T-helper 1 cell treated with Interleukin-12 subunit alpha and Interleukin-12 subunit beta and Interleukin-4 antibody, amounts not matched to agents 30 μg/mL and 1 μg/mL, for 36 hours (primary cell): ENCODE results near the gene EXPH5.

Source experiments
- H3K27ac Mint-ChIP-seq: one replicate; pipeline ENCODE4 v1.8.0; 2021; ENCODE audit warnings: mild to moderate bottlenecking, mixed read lengths
- H3K27me3 Mint-ChIP-seq: one replicate; pipeline ENCODE4 v1.8.0; 2021; ENCODE audit warnings: low read depth, mixed read lengths
- H3K36me3 Mint-ChIP-seq: one replicate; pipeline ENCODE4 v1.8.0; 2021; ENCODE audit warnings: low read depth, mixed read lengths
- H3K4me1 Mint-ChIP-seq: one replicate; pipeline ENCODE4 v1.8.0; 2021; ENCODE audit warnings: low read depth, mixed read lengths
- H3K4me3 Mint-ChIP-seq: one replicate; pipeline ENCODE4 v1.8.0; 2021; ENCODE audit warnings: mild to moderate bottlenecking, moderate library complexity, mixed read lengths
- H3K9me3 Mint-ChIP-seq: one replicate; pipeline ENCODE4 v1.8.0; 2021; ENCODE audit warnings: mixed read lengths

EXPH5 gene

GRCh38 chr11:108562746-108563581, 30.6 kb downstream of the EXPH5 start:
- H3K27ac Mint-ChIP-seq: no peak overlapping the region
- H3K9me3 Mint-ChIP-seq: no peaks in the 10 kb centered on the region
- peaks cover 9% of the 10 kb centered on the region for H3K4me1 Mint-ChIP-seq
- no peak overlapping the region for H3K4me3 Mint-ChIP-seq
- no peaks in the 10 kb centered on the region for H3K36me3 Mint-ChIP-seq
- no peaks in the 10 kb centered on the region for H3K27me3 Mint-ChIP-seq

- no peaks in the 10 kb centered on the region for H3K27me3 Mint-ChIP-seq
- no peaks in the 10 kb centered on the region for H3K36me3 Mint-ChIP-seq
- H3K4me3 Mint-ChIP-seq: no peak overlapping the region
- peaks cover 9% of the 10 kb centered on the region for H3K4me1 Mint-ChIP-seq
- H3K27ac Mint-ChIP-seq: no peak overlapping the region
- no peaks in the 10 kb centered on the region for H3K9me3 Mint-ChIP-seq
These were observed 32.0 kb downstream of the EXPH5 start for GRCh38 chr11:108561535-108561991.

DNA sequence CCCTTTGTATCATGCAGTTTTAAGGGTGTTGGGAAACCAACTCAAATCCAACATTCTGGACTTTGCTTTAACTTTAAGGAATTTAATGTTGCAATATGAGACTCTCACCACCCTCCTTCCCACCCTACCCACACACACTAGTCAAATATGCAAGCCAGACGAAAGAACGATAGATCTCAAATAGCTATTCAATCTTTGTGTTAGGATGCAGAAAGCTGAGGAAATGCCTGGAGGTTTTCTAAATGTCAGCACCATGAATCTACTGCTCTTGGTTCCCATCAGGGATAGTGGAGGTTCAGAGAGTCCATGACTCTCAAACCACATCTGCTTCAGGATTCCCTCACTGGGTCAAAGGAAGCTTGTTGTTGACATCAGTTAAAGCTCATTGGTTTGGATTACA, 33.7 kb downstream of the EXPH5 start:
- H3K36me3 Mint-ChIP-seq: no peaks in the 10 kb centered on the region
- H3K27me3 Mint-ChIP-seq: no peaks in the 10 kb centered on the region
- H3K9me3 Mint-ChIP-seq: no peaks in the 10 kb centered on the region
- peaks cover 9% of the 10 kb centered on the region for H3K4me1 Mint-ChIP-seq
- no peak overlapping the region for H3K27ac Mint-ChIP-seq
- H3K4me3 Mint-ChIP-seq: no peak overlapping the region

DNA sequence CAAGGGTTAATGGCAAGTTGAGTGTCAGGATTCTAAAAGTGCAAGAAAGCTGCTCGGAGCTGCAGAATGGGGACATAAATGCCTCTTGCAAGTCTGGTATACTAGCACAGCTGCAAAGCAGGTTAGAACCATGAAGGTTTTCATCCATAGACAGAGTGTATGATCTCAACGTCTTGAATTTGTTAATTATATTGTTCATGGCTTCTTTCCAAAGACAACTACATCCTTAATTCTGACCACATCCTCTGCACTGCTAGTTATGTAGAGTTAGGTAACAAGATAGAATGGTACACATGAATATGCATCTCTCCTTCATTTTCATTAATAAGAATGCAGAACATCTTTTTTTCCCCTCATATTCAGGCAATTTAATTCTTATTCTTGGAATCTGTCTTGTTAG, 34.2 kb downstream of the EXPH5 start:
- no peak overlapping the region for H3K27ac Mint-ChIP-seq
- H3K4me3 Mint-ChIP-seq: no peak overlapping the region

DNA sequence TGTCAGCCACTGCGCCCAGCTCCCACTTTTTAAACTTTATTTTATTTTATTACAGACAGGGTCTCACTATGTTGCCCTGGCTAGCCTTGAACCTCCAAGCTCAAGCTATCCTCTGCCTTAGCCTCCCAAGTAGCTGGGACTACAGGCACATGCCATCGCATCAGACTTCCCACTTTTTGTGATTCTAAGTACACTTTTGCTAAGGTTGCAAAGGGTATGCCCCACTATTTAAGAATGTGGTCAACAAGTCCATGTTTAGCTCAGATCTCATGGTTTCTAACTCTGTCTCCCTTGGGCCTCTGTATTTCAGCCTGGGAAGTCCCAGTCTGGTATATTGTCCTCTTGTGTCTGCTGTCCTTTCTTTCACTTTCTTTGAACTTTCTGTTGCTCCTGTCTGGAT, 35.3 kb downstream of the EXPH5 start:
- no peaks in the 10 kb centered on the region for H3K9me3 Mint-ChIP-seq
- H3K27me3 Mint-ChIP-seq: no peaks in the 10 kb centered on the region
- peaks cover 9% of the 10 kb centered on the region for H3K4me1 Mint-ChIP-seq
- no peak overlapping the region for H3K27ac Mint-ChIP-seq
- H3K4me3 Mint-ChIP-seq: no peak overlapping the region
- no peaks in the 10 kb centered on the region for H3K36me3 Mint-ChIP-seq

More for the DNA sequence above, 34.2 kb downstream of the EXPH5 start:
- H3K36me3 Mint-ChIP-seq: no peaks in the 10 kb centered on the region
- peaks cover 9% of the 10 kb centered on the region for H3K4me1 Mint-ChIP-seq
- no peaks in the 10 kb centered on the region for H3K9me3 Mint-ChIP-seq
- no peaks in the 10 kb centered on the region for H3K27me3 Mint-ChIP-seq

DNA sequence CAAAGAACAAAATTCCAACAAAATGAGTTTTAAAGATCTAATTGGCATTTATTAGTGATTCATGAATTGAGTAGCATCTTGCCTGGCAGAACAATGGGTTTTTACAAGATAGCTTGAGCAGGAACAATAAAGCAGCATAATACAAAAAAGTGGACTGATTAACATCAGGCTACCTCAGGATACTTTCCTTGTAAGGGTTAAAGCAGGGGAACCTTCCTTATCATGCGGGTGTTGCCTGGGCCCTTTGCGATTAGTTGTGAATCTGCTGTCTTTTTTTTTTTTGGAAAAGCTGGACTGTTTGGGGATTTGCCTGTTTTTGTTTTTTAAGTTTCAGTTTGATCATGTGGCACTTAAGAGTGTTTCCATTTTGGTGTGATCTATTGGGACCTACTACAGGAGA, 37.5 kb downstream of the EXPH5 start:
- H3K4me3 Mint-ChIP-seq: no peak overlapping the region
- no peaks in the 10 kb centered on the region for H3K36me3 Mint-ChIP-seq
- peaks cover 9% of the 10 kb centered on the region for H3K4me1 Mint-ChIP-seq

DNA sequence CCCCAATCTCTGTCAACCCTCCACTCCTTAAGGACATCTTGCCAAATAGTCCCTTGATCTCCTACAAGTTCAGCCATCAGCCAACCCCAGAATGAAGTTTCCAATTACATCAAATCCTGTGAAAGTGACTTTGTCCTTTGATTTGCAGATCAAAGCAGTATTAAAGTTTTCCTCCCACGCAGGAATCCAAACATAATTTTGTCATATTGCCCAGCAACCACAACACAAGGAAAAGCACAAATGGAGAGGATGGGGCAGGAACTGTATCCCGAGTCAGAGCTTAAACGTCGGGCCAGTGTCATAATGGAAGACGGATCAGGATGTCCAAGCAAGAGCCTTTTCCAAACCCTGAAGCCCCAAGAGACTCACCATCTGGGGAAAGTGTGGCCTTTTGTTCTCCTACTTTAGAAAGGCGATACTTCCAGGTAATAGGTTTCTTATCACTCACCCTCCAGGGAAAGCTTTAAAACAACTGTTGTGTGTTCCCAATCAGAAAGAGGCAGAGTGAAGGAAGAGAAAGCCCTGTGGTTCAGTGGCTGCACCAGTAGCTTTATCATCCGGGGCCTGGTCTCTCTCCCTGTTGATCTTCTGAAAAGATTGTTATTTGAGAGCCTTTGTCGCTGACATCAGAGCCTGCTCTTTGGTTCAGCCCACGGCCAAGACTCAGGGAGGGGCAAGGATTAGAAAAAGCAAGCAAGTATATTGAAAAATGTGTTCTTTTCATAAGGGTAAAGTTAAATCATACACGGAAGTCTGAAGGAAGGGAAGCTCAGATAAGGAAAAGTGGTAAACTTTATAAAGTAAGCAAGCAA, 41.7 kb downstream of the EXPH5 start:
- H3K4me1 Mint-ChIP-seq: no peaks in the 10 kb centered on the region
- no peaks in the 10 kb centered on the region for H3K27me3 Mint-ChIP-seq
- H3K27ac Mint-ChIP-seq: no peak overlapping the region
- H3K4me3 Mint-ChIP-seq: no peak overlapping the region
- H3K9me3 Mint-ChIP-seq: no peaks in the 10 kb centered on the region
- H3K36me3 Mint-ChIP-seq: no peaks in the 10 kb centered on the region

More for the DNA sequence above, 37.5 kb downstream of the EXPH5 start:
- Mint-ChIP-seq H3K9me3 (no peaks in the 10 kb centered on the region), H3K27ac (no peak overlapping the region), H3K27me3 (no peaks in the 10 kb centered on the region)

DNA sequence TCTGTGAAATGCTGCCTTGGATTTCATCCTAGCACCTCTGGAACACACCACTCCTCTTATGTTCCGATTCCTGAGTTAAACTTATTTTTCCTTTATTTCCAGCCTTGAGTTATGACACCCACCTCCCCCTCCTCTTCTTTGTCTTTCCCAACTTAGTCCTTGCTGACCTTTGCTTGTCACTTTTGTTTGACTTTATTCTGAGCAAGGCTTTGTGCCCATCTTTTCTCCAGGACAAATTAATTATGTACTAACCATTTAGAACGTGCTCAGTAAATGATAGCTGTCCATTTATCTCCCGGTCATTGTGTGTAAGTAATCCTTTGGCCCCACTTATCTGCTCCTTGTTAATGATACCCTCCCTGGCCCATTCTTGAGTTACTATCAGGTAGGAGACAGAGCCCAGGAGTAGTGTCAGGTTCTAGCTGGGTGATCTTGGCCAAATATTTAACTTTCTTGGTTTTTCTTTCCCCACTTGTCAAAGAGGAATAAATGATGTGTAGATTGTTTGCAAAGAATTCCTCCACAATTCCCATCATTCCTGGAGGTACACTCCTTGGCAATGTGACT, 44.2 kb downstream of the EXPH5 start:
- Mint-ChIP-seq H3K27ac (no peak overlapping the region), H3K27me3 (no peaks in the 10 kb centered on the region), H3K36me3 (no peaks in the 10 kb centered on the region), H3K4me3 (no peak overlapping the region), H3K4me1 (no peaks in the 10 kb centered on the region), H3K9me3 (no peaks in the 10 kb centered on the region)

- no peaks in the 10 kb centered on the region for H3K9me3 Mint-ChIP-seq
These were observed 47.6 kb downstream of the EXPH5 start for GRCh38 chr11:108545909-108546501.

GRCh38 chr11:108543316-108543964, 50.1 kb downstream of the EXPH5 start:
- Mint-ChIP-seq H3K36me3 (no peaks in the 10 kb centered on the region), H3K4me1 (no peaks in the 10 kb centered on the region)

More at GRCh38 chr11:108545909-108546501, 47.6 kb downstream of the EXPH5 start:
- Mint-ChIP-seq H3K27ac (peak overlapping the region; percentile 8), H3K4me3 (no peak overlapping the region), H3K4me1 (no peaks in the 10 kb centered on the region), H3K27me3 (no peaks in the 10 kb centered on the region), H3K36me3 (no peaks in the 10 kb centered on the region)

DNA sequence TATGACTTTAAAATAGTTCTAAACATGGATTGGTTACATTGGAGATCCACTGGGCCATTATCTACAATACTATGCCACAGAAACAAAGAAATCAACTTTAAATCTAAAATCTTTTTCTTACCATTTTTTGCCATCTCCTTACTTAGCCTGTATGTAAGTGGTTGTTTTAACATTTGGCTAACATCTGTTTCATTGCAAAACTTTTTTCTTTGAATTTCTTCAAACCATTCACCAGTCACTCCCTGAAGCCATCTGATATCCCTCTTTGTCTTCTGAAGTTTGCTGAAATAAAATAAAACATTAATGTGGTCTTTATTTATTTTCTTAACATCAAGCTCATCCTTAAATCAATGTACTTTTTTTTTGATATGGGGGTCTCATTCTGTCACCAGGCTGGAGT, 52.0 kb downstream of the EXPH5 start:
- H3K9me3 Mint-ChIP-seq: no peaks in the 10 kb centered on the region
- H3K4me1 Mint-ChIP-seq: no peaks in the 10 kb centered on the region
- no peak overlapping the region for H3K4me3 Mint-ChIP-seq
- H3K27ac Mint-ChIP-seq: no peak overlapping the region
- no peaks in the 10 kb centered on the region for H3K27me3 Mint-ChIP-seq
- no peaks in the 10 kb centered on the region for H3K36me3 Mint-ChIP-seq

More at GRCh38 chr11:108543316-108543964, 50.1 kb downstream of the EXPH5 start:
- no peaks in the 10 kb centered on the region for H3K27me3 Mint-ChIP-seq
- no peak overlapping the region for H3K4me3 Mint-ChIP-seq
- no peak overlapping the region for H3K27ac Mint-ChIP-seq
- H3K9me3 Mint-ChIP-seq: no peaks in the 10 kb centered on the region

DNA sequence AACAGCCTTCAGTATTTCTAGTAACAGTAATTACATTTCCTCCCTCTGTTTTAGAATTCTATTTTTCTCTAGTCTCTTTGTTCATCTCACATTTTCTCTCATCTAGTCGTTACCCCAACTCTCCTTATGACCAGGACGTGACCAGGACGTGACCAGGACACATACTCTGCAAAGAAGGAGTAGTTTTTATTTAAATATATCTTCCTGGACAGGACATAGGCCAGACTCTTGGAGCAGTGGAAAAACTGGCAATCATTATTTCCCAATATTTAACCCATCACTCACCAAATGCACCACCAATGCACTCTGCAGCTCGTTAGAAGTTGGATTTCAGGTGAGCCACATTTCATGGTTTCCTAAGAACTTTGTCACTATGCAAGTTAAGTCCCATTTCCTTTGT, 55.1 kb downstream of the EXPH5 start:
- Mint-ChIP-seq H3K4me3 (no peak overlapping the region), H3K9me3 (no peaks in the 10 kb centered on the region)

GRCh38 chr11:108538022-108538424, 55.5 kb downstream of the EXPH5 start:
- H3K9me3 Mint-ChIP-seq: no peaks in the 10 kb centered on the region
- no peak overlapping the region for H3K27ac Mint-ChIP-seq
- H3K4me3 Mint-ChIP-seq: no peak overlapping the region
- no peaks in the 10 kb centered on the region for H3K36me3 Mint-ChIP-seq
- H3K4me1 Mint-ChIP-seq: no peaks in the 10 kb centered on the region
- H3K27me3 Mint-ChIP-seq: no peaks in the 10 kb centered on the region

More for the DNA sequence above, 55.1 kb downstream of the EXPH5 start:
- no peak overlapping the region for H3K27ac Mint-ChIP-seq
- no peaks in the 10 kb centered on the region for H3K36me3 Mint-ChIP-seq
- no peaks in the 10 kb centered on the region for H3K27me3 Mint-ChIP-seq
- no peaks in the 10 kb centered on the region for H3K4me1 Mint-ChIP-seq

- no peaks in the 10 kb centered on the region for H3K9me3 Mint-ChIP-seq
- no peak overlapping the region for H3K27ac Mint-ChIP-seq
- H3K27me3 Mint-ChIP-seq: no peaks in the 10 kb centered on the region
- no peaks in the 10 kb centered on the region for H3K4me1 Mint-ChIP-seq
- H3K36me3 Mint-ChIP-seq: no peaks in the 10 kb centered on the region
- H3K4me3 Mint-ChIP-seq: no peak overlapping the region
These were observed 56.8 kb downstream of the EXPH5 start for GRCh38 chr11:108536783-108537182.
